ENCODE results near the gene GGT5.

Gene GGT5

GRCh38 chr22:24181088-24181995 is 63.5 kb downstream of the GGT5 start, which contains the start of gene SUSD2:
TSS of gene SUSD2 (plus strand) at chr22:24181487. CDS start at chr22:24181520, 33 bp downstream.
- no CpG with 5 or more reads among the region's 35 CpGs for WGBS, 2 donors (ENCODE audit: extremely low coverage in 2 of 2, insufficient read length in 2 of 2, insufficient replicate concordance in 1 of 2)
- Histone ChIP-seq H2AFZ (ENCODE audit: low read length) (no peak within 1 kb of the TSS), H4K8ac (ENCODE audit: low read depth, low read length) (peak within 1 kb of the TSS; percentile 56), H3K4me2 (ENCODE audit: insufficient read depth, low read length, poor library complexity, severe bottlenecking) (no peak within 1 kb of the TSS), H3K36me3 (replicated peaks in 1 of 2; ENCODE audit: control insufficient read depth in 2 of 2, insufficient read depth in 2 of 2, low read length in 2 of 2) (peaks cover 0 to 8% of the 10 kb centered on the region in 2 donors), H3K27ac (replicated peaks; ENCODE audit: low read length) (no peak within 1 kb of the TSS), H2BK12ac (ENCODE audit: low read length) (no peak within 1 kb of the TSS), H3K79me1 (ENCODE audit: low read depth, low read length) (peaks cover 5% of the 10 kb centered on the region), H4K91ac (ENCODE audit: low read depth, low read length, poor library complexity) (no peak within 1 kb of the TSS), H2BK15ac (ENCODE audit: low read length) (peak within 1 kb of the TSS; percentile 92), H2BK5ac (ENCODE audit: low read length) (peak within 1 kb of the TSS; percentile 82), H3K23ac (ENCODE audit: low read depth, low read length, poor library complexity) (peak within 1 kb of the TSS; percentile 85), H2AK5ac (ENCODE audit: low read depth, low read length) (peak within 1 kb of the TSS; percentile 89), H3K27me3 (ENCODE audit: control insufficient read depth in 3 of 3, insufficient read depth in 3 of 3, low read depth in 1 of 3, low read length in 3 of 3) (no peaks in the 10 kb centered on the region), H3K14ac (ENCODE audit: low read length) (peak within 1 kb of the TSS; percentile 14), H2BK120ac (ENCODE audit: low read depth, low read length) (no peak within 1 kb of the TSS), H3K4me3 (ENCODE audit: low read length in 2 of 2) (peak within 1 kb of the TSS in 1 of 2 donors; percentile 1), H3K9ac (ENCODE audit: low read depth, low read length, poor library complexity) (peak within 1 kb of the TSS; percentile 70), H3K9me3 (replicated peaks in 1 of 2; ENCODE audit: control insufficient read depth in 2 of 2, insufficient read depth in 1 of 2, low read depth in 1 of 2, low read length in 2 of 2) (no peaks in the 10 kb centered on the region), H3K4ac (ENCODE audit: low read length) (no peak within 1 kb of the TSS), H3K18ac (ENCODE audit: low read length) (peak within 1 kb of the TSS; percentile 91), H3K4me1 (ENCODE audit: control insufficient read depth in 2 of 2, insufficient read depth in 1 of 2, low read depth in 1 of 2, low read length in 2 of 2) (peaks cover 3% of the 10 kb centered on the region in 2 donors)
- DNase-seq (ENCODE audit: low spot score), result no peak

- no peak overlapping the region for H3K4me3 ChIP-seq (ENCODE audit: low read length in 2 of 2)
- WGBS, 2 donors (ENCODE audit: extremely low coverage in 2 of 2, insufficient read length in 2 of 2, insufficient replicate concordance in 1 of 2), result no CpG with 5 or more reads among the region's 16 CpGs
- H2BK5ac ChIP-seq (ENCODE audit: low read length), result no peak overlapping the region
- H3K79me1 ChIP-seq (ENCODE audit: low read depth, low read length), result peaks cover 4% of the 10 kb centered on the region
- no peak overlapping the region for H3K27ac ChIP-seq (replicated peaks; ENCODE audit: low read length)
- H3K27me3 ChIP-seq (ENCODE audit: control insufficient read depth in 3 of 3, insufficient read depth in 3 of 3, low read depth in 1 of 3, low read length in 3 of 3), result no peaks in the 10 kb centered on the region
- H3K4me2 ChIP-seq (ENCODE audit: insufficient read depth, low read length, poor library complexity, severe bottlenecking), result no peak overlapping the region
- H3K9me3 ChIP-seq (replicated peaks in 1 of 2; ENCODE audit: control insufficient read depth in 2 of 2, insufficient read depth in 1 of 2, low read depth in 1 of 2, low read length in 2 of 2), result no peaks in the 10 kb centered on the region
- no peak overlapping the region for H4K91ac ChIP-seq (ENCODE audit: low read depth, low read length, poor library complexity)
- no peak overlapping the region for H3K23ac ChIP-seq (ENCODE audit: low read depth, low read length, poor library complexity)
- H2AK5ac ChIP-seq (ENCODE audit: low read depth, low read length), result peak overlapping the region; percentile 89
- peaks cover 3% of the 10 kb centered on the region in 2 donors for H3K4me1 ChIP-seq (ENCODE audit: control insufficient read depth in 2 of 2, insufficient read depth in 1 of 2, low read depth in 1 of 2, low read length in 2 of 2)
- H3K4ac ChIP-seq (ENCODE audit: low read length), result no peak overlapping the region
- peak overlapping the region; percentile 71 for H3K18ac ChIP-seq (ENCODE audit: low read length)
- no peak for DNase-seq (ENCODE audit: low spot score)
- H4K8ac ChIP-seq (ENCODE audit: low read depth, low read length), result no peak overlapping the region
- H3K9ac ChIP-seq (ENCODE audit: low read depth, low read length, poor library complexity), result no peak overlapping the region
- no peak overlapping the region for H2BK15ac ChIP-seq (ENCODE audit: low read length)
- no peak overlapping the region for H2BK120ac ChIP-seq (ENCODE audit: low read depth, low read length)
- H3K36me3 ChIP-seq (replicated peaks in 1 of 2; ENCODE audit: control insufficient read depth in 2 of 2, insufficient read depth in 2 of 2, low read length in 2 of 2), result peaks cover 0 to 15% of the 10 kb centered on the region in 2 donors
- H2AFZ ChIP-seq (ENCODE audit: low read length), result no peak overlapping the region
- H3K14ac ChIP-seq (ENCODE audit: low read length), result no peak overlapping the region
- no peak overlapping the region for H2BK12ac ChIP-seq (ENCODE audit: low read length)
Measured at GRCh38 chr22:24180316-24181087, 64.4 kb downstream of the GGT5 start.

- no peak overlapping the region for H2BK12ac ChIP-seq (ENCODE audit: low read length)
Measured at GRCh38 chr22:24179478-24180210, 65.2 kb downstream of the GGT5 start.

More at GRCh38 chr22:24179478-24180210, 65.2 kb downstream of the GGT5 start:
- no peak overlapping the region for H3K4ac ChIP-seq (ENCODE audit: low read length)
- no peak overlapping the region for H4K91ac ChIP-seq (ENCODE audit: low read depth, low read length, poor library complexity)
- H3K9ac ChIP-seq (ENCODE audit: low read depth, low read length, poor library complexity), result no peak overlapping the region
- peak overlapping the region; percentile 31 for H3K23ac ChIP-seq (ENCODE audit: low read depth, low read length, poor library complexity)
- H2BK5ac ChIP-seq (ENCODE audit: low read length), result peak overlapping the region; percentile 11
- no peaks in the 10 kb centered on the region for H3K27me3 ChIP-seq (ENCODE audit: control insufficient read depth in 3 of 3, insufficient read depth in 3 of 3, low read depth in 1 of 3, low read length in 3 of 3)
- H3K79me1 ChIP-seq (ENCODE audit: low read depth, low read length), result peaks cover 5% of the 10 kb centered on the region
- peak overlapping the region; percentile 65 for H4K8ac ChIP-seq (ENCODE audit: low read depth, low read length)
- no peak overlapping the region for H2BK120ac ChIP-seq (ENCODE audit: low read depth, low read length)
- H2AFZ ChIP-seq (ENCODE audit: low read length), result no peak overlapping the region
- H3K36me3 ChIP-seq (replicated peaks in 1 of 2; ENCODE audit: control insufficient read depth in 2 of 2, insufficient read depth in 2 of 2, low read length in 2 of 2), result peaks cover 0 to 15% of the 10 kb centered on the region in 2 donors
- no peak overlapping the region for H2BK15ac ChIP-seq (ENCODE audit: low read length)
- H3K4me2 ChIP-seq (ENCODE audit: insufficient read depth, low read length, poor library complexity, severe bottlenecking), result no peak overlapping the region
- peaks cover 3% of the 10 kb centered on the region in 2 donors for H3K4me1 ChIP-seq (ENCODE audit: control insufficient read depth in 2 of 2, insufficient read depth in 1 of 2, low read depth in 1 of 2, low read length in 2 of 2)
- H2AK5ac ChIP-seq (ENCODE audit: low read depth, low read length), result no peak overlapping the region
- no peak overlapping the region for H3K4me3 ChIP-seq (ENCODE audit: low read length in 2 of 2)
- H3K14ac ChIP-seq (ENCODE audit: low read length), result no peak overlapping the region
- H3K9me3 ChIP-seq (replicated peaks in 1 of 2; ENCODE audit: control insufficient read depth in 2 of 2, insufficient read depth in 1 of 2, low read depth in 1 of 2, low read length in 2 of 2), result no peaks in the 10 kb centered on the region
- DNase-seq (ENCODE audit: low spot score), result no peak
- no CpG with 5 or more reads among the region's 17 CpGs for WGBS, 2 donors (ENCODE audit: extremely low coverage in 2 of 2, insufficient read length in 2 of 2, insufficient replicate concordance in 1 of 2)
- peak overlapping the region; percentile 71 for H3K18ac ChIP-seq (ENCODE audit: low read length)
- no peak overlapping the region for H3K27ac ChIP-seq (replicated peaks; ENCODE audit: low read length)
